IPS-18a (cell line): ENCODE data around the gene EHBP1L1.

Source experiments
- H3K27ac ChIP-seq: one replicate; pipeline ENCODE4 v1.5.1; 2013; ENCODE audit warnings: low read length
- H3K27me3 ChIP-seq: one replicate; pipeline ENCODE4 v1.6.1; 2013; ENCODE audit warnings: mild to moderate bottlenecking, low read length; ENCODE audit not compliant: control insufficient read depth, insufficient read depth
- H3K36me3 ChIP-seq: one replicate; pipeline ENCODE4 v1.6.1; 2013; ENCODE audit warnings: low read depth, low read length; ENCODE audit not compliant: control insufficient read depth
- H3K4me1 ChIP-seq: one replicate; pipeline ENCODE4 v1.6.1; 2013; ENCODE audit warnings: low read depth, low read length; ENCODE audit not compliant: control insufficient read depth
- H3K4me3 ChIP-seq: one replicate; pipeline ENCODE4 v1.5.1; 2013; ENCODE audit warnings: low read length
- H3K9ac ChIP-seq: one replicate; pipeline ENCODE4 v1.6.1; 2013; ENCODE audit warnings: mild to moderate bottlenecking, low read length, moderate library complexity
- H3K9me3 ChIP-seq: one replicate; pipeline ENCODE4 v1.6.1; 2013; ENCODE audit warnings: low read depth, low read length; ENCODE audit not compliant: control insufficient read depth

EHBP1L1 gene

GRCh38 chr11:65569164-65569972, 6.5 kb upstream of the EHBP1L1 start:
- no peak overlapping the region for H3K27ac ChIP-seq
- peaks cover 18% of the 10 kb centered on the region for H3K4me1 ChIP-seq
- H3K36me3 ChIP-seq: no peaks in the 10 kb centered on the region
- no peaks in the 10 kb centered on the region for H3K9me3 ChIP-seq
- peak overlapping the region; percentile 91 for H3K4me3 ChIP-seq
- peak overlapping the region; percentile 67 for H3K9ac ChIP-seq
- peaks cover 8% of the 10 kb centered on the region for H3K27me3 ChIP-seq

- H3K4me1 ChIP-seq: peaks cover 24% of the 10 kb centered on the region
- H3K4me3 ChIP-seq: peak within 1 kb of the TSS; percentile 91
- H3K27me3 ChIP-seq: peaks cover 17% of the 10 kb centered on the region
- H3K27ac ChIP-seq: no peak within 1 kb of the TSS
- peak within 1 kb of the TSS; percentile 67 for H3K9ac ChIP-seq
- H3K9me3 ChIP-seq: no peaks in the 10 kb centered on the region
- no peaks in the 10 kb centered on the region for H3K36me3 ChIP-seq
These were observed 5.6 kb upstream of the EHBP1L1 start, which contains the start of gene ZNRD2 for GRCh38 chr11:65569973-65570918. Gene ZNRD2, plus strand, starts transcription at chr11:65570477. Its CDS starts 15 bp downstream, at chr11:65570492.

GRCh38 chr11:65571420-65571819, 4.4 kb upstream of the EHBP1L1 start:
- Histone ChIP-seq H3K9ac (no peak overlapping the region), H3K27ac (no peak overlapping the region), H3K4me3 (peak overlapping the region; percentile 91), H3K36me3 (no peaks in the 10 kb centered on the region), H3K9me3 (no peaks in the 10 kb centered on the region), H3K4me1 (peaks cover 24% of the 10 kb centered on the region), H3K27me3 (peaks cover 26% of the 10 kb centered on the region)

- Histone ChIP-seq H3K27me3 (peaks cover 31% of the 10 kb centered on the region), H3K9ac (no peak overlapping the region), H3K36me3 (no peaks in the 10 kb centered on the region), H3K4me1 (peaks cover 24% of the 10 kb centered on the region), H3K9me3 (no peaks in the 10 kb centered on the region), H3K27ac (no peak overlapping the region), H3K4me3 (peak overlapping the region; percentile 52)
These were observed 3.9 kb upstream of the EHBP1L1 start for GRCh38 chr11:65571940-65572339.

GRCh38 chr11:65572356-65573051, 3.3 kb upstream of the EHBP1L1 start, which contains the start of gene FAM89B:
Gene FAM89B, plus strand, starts transcription at chr11:65572538. Its CDS starts 132 bp downstream, at chr11:65572670.
- Histone ChIP-seq H3K9me3 (no peaks in the 10 kb centered on the region), H3K36me3 (no peaks in the 10 kb centered on the region), H3K27ac (no peak within 1 kb of the TSS), H3K4me1 (peaks cover 24% of the 10 kb centered on the region), H3K9ac (no peak within 1 kb of the TSS), H3K4me3 (peak within 1 kb of the TSS; percentile 63), H3K27me3 (peaks cover 32% of the 10 kb centered on the region)

- Histone ChIP-seq H3K9me3 (no peaks in the 10 kb centered on the region), H3K27me3 (peaks cover 36% of the 10 kb centered on the region), H3K4me1 (peaks cover 24% of the 10 kb centered on the region), H3K4me3 (peak overlapping the region; percentile 63), H3K36me3 (no peaks in the 10 kb centered on the region), H3K9ac (no peak overlapping the region), H3K27ac (no peak overlapping the region)
These were observed 2.3 kb upstream of the EHBP1L1 start for GRCh38 chr11:65573391-65574079.

GRCh38 chr11:65574109-65574810, 1.6 kb upstream of the EHBP1L1 start:
- peaks cover 36% of the 10 kb centered on the region for H3K27me3 ChIP-seq
- H3K9ac ChIP-seq: no peak overlapping the region
- peak overlapping the region; percentile 53 for H3K4me3 ChIP-seq
- H3K9me3 ChIP-seq: no peaks in the 10 kb centered on the region
- H3K36me3 ChIP-seq: no peaks in the 10 kb centered on the region
- H3K4me1 ChIP-seq: peaks cover 18% of the 10 kb centered on the region
- no peak overlapping the region for H3K27ac ChIP-seq

GRCh38 chr11:65574811-65575567, 864 bp upstream of the EHBP1L1 start:
- Histone ChIP-seq H3K4me3 (peak overlapping the region; percentile 53), H3K9me3 (no peaks in the 10 kb centered on the region), H3K36me3 (no peaks in the 10 kb centered on the region), H3K9ac (no peak overlapping the region), H3K4me1 (peaks cover 18% of the 10 kb centered on the region), H3K27ac (no peak overlapping the region), H3K27me3 (peaks cover 36% of the 10 kb centered on the region)

- H3K36me3 ChIP-seq: no peaks in the 10 kb centered on the region
- H3K4me1 ChIP-seq: peaks cover 12% of the 10 kb centered on the region
- H3K27me3 ChIP-seq: peaks cover 36% of the 10 kb centered on the region
- H3K9ac ChIP-seq: no peak overlapping the region
- peak overlapping the region; percentile 14 for H3K4me3 ChIP-seq
- H3K27ac ChIP-seq: no peak overlapping the region
- no peaks in the 10 kb centered on the region for H3K9me3 ChIP-seq
These were observed 496 bp downstream of the EHBP1L1 start for GRCh38 chr11:65576232-65576866.
